Measurements from ENCODE around the gene ZNF804A.

The ZNF804A gene

DNA sequence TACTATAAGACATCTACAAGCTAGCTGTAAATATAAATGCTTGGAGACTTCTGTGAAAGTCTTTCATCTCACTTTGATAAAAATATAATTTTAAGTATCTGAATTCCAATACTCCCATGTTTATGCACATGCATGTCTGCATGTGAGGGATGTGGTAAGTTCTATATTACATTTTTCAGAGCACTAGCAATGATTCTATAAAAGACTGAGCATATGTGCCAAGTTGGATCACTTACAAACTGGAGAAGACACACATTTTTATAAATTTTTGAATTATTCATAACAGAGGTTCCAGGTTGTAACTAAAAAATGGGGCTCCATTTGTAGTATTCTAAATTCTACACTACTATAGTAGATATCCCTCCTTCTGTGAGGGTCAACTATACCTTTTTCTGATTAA lies 26.0 kb downstream of the ZNF804A start:
- TF ChIP-seq ZNF384 (IDR thresholded peaks at IDR 0.05), result no peak
- TF ChIP-seq L3MBTL2 (conservative IDR thresholded peaks at IDR 0.05), result no peak
- no peak for TF ChIP-seq CTBP1 (IDR thresholded peaks at IDR 0.05; ENCODE audit: borderline replicate concordance)
- no peak for TF ChIP-seq FOXM1 (IDR thresholded peaks at IDR 0.05; ENCODE audit: borderline replicate concordance)
- no peak for TF ChIP-seq FOXA1 (IDR thresholded peaks at IDR 0.05)
- TF ChIP-seq BHLHE40 (IDR thresholded peaks at IDR 0.05; ENCODE audit: borderline replicate concordance), result no peak
- no peak for TF ChIP-seq TARDBP (IDR thresholded peaks at IDR 0.05)
- TF ChIP-seq NFRKB (IDR thresholded peaks at IDR 0.05), result no peak
- no peak for TF ChIP-seq ELF4 (IDR thresholded peaks at IDR 0.05)
- TF ChIP-seq ARNT (IDR thresholded peaks at IDR 0.05), result no peak
- TF ChIP-seq FOXK2 (IDR thresholded peaks at IDR 0.05), result no peak
- no peak for TF ChIP-seq SUZ12 (IDR thresholded peaks at IDR 0.05)
- no peak for TF ChIP-seq LEF1 (IDR thresholded peaks at IDR 0.05; ENCODE audit: borderline replicate concordance)
- TF ChIP-seq, protein P1, sequence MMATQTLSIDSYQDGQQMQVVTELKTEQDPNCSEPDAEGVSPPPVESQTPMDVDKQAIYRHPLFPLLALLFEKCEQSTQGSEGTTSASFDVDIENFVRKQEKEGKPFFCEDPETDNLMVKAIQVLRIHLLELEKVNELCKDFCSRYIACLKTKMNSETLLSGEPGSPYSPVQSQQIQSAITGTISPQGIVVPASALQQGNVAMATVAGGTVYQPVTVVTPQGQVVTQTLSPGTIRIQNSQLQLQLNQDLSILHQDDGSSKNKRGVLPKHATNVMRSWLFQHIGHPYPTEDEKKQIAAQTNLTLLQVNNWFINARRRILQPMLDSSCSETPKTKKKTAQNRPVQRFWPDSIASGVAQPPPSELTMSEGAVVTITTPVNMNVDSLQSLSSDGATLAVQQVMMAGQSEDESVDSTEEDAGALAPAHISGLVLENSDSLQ (IDR thresholded peaks at IDR 0.05), result no peak
- TF ChIP-seq HDGF (IDR thresholded peaks at IDR 0.05; ENCODE audit: borderline replicate concordance), result no peak
- TF ChIP-seq SP1 (IDR thresholded peaks at IDR 0.05), result no peak
- POLR2A ChIA-PET, result no interaction called here
- no peak for DNase-seq (ENCODE audit: extremely low spot score)
- CTCF ChIA-PET, result no interaction called here

DNA sequence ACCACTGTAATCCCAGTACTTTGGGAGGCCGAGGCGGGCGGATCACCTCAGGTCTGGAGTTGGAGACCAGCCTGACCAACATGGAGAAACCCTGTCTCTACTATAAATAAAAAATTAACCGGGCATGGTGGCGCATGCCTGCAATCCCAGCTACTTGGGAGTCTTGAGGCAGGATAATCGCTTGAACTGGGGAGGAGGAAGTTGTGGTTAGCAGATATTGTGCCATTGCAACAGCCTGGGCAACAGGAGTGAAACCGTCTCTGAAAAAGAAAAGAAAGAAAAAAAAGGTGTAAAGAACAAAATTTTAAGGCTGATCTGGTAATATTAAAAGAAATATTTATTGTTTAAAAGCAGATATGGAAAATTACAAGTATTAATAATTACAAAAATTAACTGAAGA lies 29.7 kb downstream of the ZNF804A start:
- no peak for DNase-seq (ENCODE audit: extremely low spot score)
- ChIA-PET POLR2A (no interaction called here), CTCF (no interaction called here)
- TF ChIP-seq ARNT (IDR thresholded peaks at IDR 0.05) (no peak), ELF4 (IDR thresholded peaks at IDR 0.05) (no peak), SP1 (IDR thresholded peaks at IDR 0.05) (no peak), BHLHE40 (IDR thresholded peaks at IDR 0.05; ENCODE audit: borderline replicate concordance) (no peak), FOXK2 (IDR thresholded peaks at IDR 0.05) (no peak), SUZ12 (IDR thresholded peaks at IDR 0.05) (no peak), ZNF384 (IDR thresholded peaks at IDR 0.05) (no peak)
- TF ChIP-seq, protein P1 (IDR thresholded peaks at IDR 0.05), result no peak

DNA sequence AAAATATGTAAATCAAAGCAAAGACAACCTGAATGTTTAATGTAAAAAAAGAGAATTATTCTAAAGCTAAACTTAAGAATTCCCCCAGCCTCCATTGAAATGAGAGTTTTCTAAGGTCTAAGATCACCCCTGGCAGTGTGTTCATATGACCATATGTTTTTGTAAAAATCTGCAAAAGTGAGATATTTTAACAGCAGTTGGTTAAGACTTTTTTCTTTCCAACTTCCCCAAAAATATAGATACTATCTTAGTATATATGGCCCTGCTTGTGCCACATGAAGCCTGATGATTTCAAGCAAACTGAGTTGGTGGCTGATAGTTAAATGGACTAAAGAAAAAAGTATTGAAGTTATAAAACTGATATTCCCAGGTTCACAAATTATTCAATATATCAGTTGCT lies 35.4 kb downstream of the ZNF804A start:
- CTCF ChIA-PET, result no interaction called here
- DNase-seq (ENCODE audit: extremely low spot score), result no peak
- POLR2A ChIA-PET, result no interaction called here
- TF ChIP-seq ZNF384 (IDR thresholded peaks at IDR 0.05) (no peak), SUZ12 (IDR thresholded peaks at IDR 0.05) (no peak), SP1 (IDR thresholded peaks at IDR 0.05) (no peak), CTBP1 (IDR thresholded peaks at IDR 0.05; ENCODE audit: borderline replicate concordance) (no peak), ARNT (IDR thresholded peaks at IDR 0.05) (no peak), LEF1 (IDR thresholded peaks at IDR 0.05; ENCODE audit: borderline replicate concordance) (no peak), HDGF (IDR thresholded peaks at IDR 0.05; ENCODE audit: borderline replicate concordance) (no peak), ELF4 (IDR thresholded peaks at IDR 0.05) (no peak), TARDBP (IDR thresholded peaks at IDR 0.05) (no peak), NFRKB (IDR thresholded peaks at IDR 0.05) (no peak), FOXM1 (IDR thresholded peaks at IDR 0.05; ENCODE audit: borderline replicate concordance) (no peak), BHLHE40 (IDR thresholded peaks at IDR 0.05; ENCODE audit: borderline replicate concordance) (no peak), FOXA1 (IDR thresholded peaks at IDR 0.05) (no peak), FOXK2 (IDR thresholded peaks at IDR 0.05) (no peak)
- TF ChIP-seq, protein P1 (IDR thresholded peaks at IDR 0.05), result no peak

DNA sequence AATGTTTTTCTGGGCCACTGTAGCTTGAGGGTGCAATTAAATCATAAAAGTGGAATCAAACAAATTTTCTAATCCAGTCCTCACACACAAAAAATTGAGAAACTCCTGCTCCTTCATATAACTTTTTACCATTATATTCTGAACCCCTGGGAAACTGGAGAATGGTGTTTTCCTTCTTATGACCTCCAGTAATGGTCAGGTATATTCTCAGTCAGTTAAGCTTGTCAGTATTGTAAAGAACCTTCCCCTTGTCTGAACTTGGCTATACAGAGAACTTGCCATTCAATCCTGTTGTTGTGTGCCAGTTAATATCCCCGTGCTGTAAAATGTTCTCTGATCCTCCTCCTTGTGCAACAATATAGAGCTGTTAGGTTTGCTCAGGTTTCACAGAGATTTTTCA lies 39.5 kb downstream of the ZNF804A start:
- POLR2A ChIA-PET, result no interaction called here
- TF ChIP-seq FOXK2 (IDR thresholded peaks at IDR 0.05) (no peak), ELF4 (IDR thresholded peaks at IDR 0.05) (no peak), ZNF384 (IDR thresholded peaks at IDR 0.05) (no peak), ARNT (IDR thresholded peaks at IDR 0.05) (no peak), BHLHE40 (IDR thresholded peaks at IDR 0.05; ENCODE audit: borderline replicate concordance) (no peak), SUZ12 (IDR thresholded peaks at IDR 0.05) (no peak), NFRKB (IDR thresholded peaks at IDR 0.05) (no peak), LEF1 (IDR thresholded peaks at IDR 0.05; ENCODE audit: borderline replicate concordance) (no peak), L3MBTL2 (conservative IDR thresholded peaks at IDR 0.05) (no peak), CTBP1 (IDR thresholded peaks at IDR 0.05; ENCODE audit: borderline replicate concordance) (no peak), HDGF (IDR thresholded peaks at IDR 0.05; ENCODE audit: borderline replicate concordance) (no peak), TARDBP (IDR thresholded peaks at IDR 0.05) (no peak), SP1 (IDR thresholded peaks at IDR 0.05) (no peak), FOXA1 (IDR thresholded peaks at IDR 0.05) (no peak), FOXM1 (IDR thresholded peaks at IDR 0.05; ENCODE audit: borderline replicate concordance) (no peak)
- TF ChIP-seq, protein P1 (IDR thresholded peaks at IDR 0.05), result no peak
- DNase-seq (ENCODE audit: extremely low spot score), result no peak
- CTCF ChIA-PET, result no interaction called here

DNA sequence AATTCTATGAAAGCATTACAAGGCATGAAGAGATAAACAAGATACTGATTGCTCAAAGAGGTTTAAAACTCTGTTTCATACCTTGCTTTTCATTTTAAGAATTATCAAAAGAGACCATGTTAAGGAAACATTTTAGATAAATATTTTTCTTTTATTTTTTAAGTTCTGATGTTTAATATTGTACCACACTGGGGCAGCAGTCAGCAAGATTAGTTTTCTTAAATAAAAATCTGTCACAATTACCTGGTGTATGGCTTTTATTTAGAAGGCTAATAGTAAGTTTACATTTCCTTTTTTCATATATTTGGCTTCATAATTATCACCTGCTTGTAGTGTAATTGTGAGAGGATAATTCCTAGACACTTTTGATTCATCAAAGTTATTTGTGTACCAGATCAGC lies 46.4 kb downstream of the ZNF804A start:
- ChIA-PET CTCF (no interaction called here), POLR2A (no interaction called here)
- no peak for DNase-seq (ENCODE audit: extremely low spot score)
- no peak for TF ChIP-seq SUZ12 (IDR thresholded peaks at IDR 0.05)
- TF ChIP-seq L3MBTL2 (conservative IDR thresholded peaks at IDR 0.05), result no peak
- no peak for TF ChIP-seq ARNT (IDR thresholded peaks at IDR 0.05)
- no peak for TF ChIP-seq CTBP1 (IDR thresholded peaks at IDR 0.05; ENCODE audit: borderline replicate concordance)
- TF ChIP-seq BHLHE40 (IDR thresholded peaks at IDR 0.05; ENCODE audit: borderline replicate concordance), result no peak
- TF ChIP-seq SP1 (IDR thresholded peaks at IDR 0.05), result no peak

DNA sequence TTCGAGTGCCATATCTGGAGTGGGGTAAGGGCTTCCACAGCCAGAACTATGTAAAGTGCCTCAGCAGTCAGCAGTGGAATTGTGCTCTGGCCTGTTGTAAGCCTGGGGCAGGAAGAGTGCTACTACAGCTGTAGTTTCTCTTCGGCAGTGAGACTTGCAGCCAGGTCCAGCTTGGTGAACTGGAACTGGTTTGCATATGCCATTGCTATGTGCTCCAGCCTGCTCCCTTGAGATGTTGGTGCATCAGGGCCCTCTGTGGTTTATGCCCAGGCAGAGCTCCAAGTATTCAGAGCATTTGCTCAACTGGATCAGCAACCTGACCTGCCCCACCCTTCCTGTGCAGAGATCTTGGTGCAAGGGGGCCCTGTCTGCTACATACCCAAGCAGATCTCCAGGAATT lies 47.8 kb downstream of the ZNF804A start:
- DNase-seq (ENCODE audit: extremely low spot score), result no peak
- TF ChIP-seq BHLHE40 (IDR thresholded peaks at IDR 0.05; ENCODE audit: borderline replicate concordance), result no peak
- TF ChIP-seq SP1 (IDR thresholded peaks at IDR 0.05), result no peak
- no peak for TF ChIP-seq L3MBTL2 (conservative IDR thresholded peaks at IDR 0.05)
- TF ChIP-seq ZNF384 (IDR thresholded peaks at IDR 0.05), result no peak
- no peak for TF ChIP-seq FOXK2 (IDR thresholded peaks at IDR 0.05)
- TF ChIP-seq FOXA1 (IDR thresholded peaks at IDR 0.05), result no peak
- TF ChIP-seq, protein P1 (IDR thresholded peaks at IDR 0.05), result no peak
- no peak for TF ChIP-seq LEF1 (IDR thresholded peaks at IDR 0.05; ENCODE audit: borderline replicate concordance)
- TF ChIP-seq CTBP1 (IDR thresholded peaks at IDR 0.05; ENCODE audit: borderline replicate concordance), result no peak
- no peak for TF ChIP-seq NFRKB (IDR thresholded peaks at IDR 0.05)
- TF ChIP-seq FOXM1 (IDR thresholded peaks at IDR 0.05; ENCODE audit: borderline replicate concordance), result no peak
- TF ChIP-seq SUZ12 (IDR thresholded peaks at IDR 0.05), result no peak
- TF ChIP-seq TARDBP (IDR thresholded peaks at IDR 0.05), result no peak
- no peak for TF ChIP-seq HDGF (IDR thresholded peaks at IDR 0.05; ENCODE audit: borderline replicate concordance)
- no peak for TF ChIP-seq ELF4 (IDR thresholded peaks at IDR 0.05)
- TF ChIP-seq ARNT (IDR thresholded peaks at IDR 0.05), result no peak
- ChIA-PET POLR2A (no interaction called here), CTCF (no interaction called here)

Measured in HEK293T (cell line).